K562 (cell line): ENCODE data around the gene TGFBR3L. TPM values are rescaled to one million over a fixed set of nuclear protein-coding genes. Genes with fewer than 3 reads are reported as not detected.

ENCODE experiments used
- ATAC-seq: fragments of 200-7000 bp; cut with Tn5 transposase; 3 replicates; pipeline ENCODE4 v1.9.1; 2020; ENCODE audit warnings: moderate library complexity
- BruUV-seq: library from RNA; stranded (reverse); fragments of 400-500 nt; replicated peaks from 2 replicates; lab custom pipeline; 2021; lab: Mats Ljungman, UMichigan
- CTCF ChIA-PET: fragments of 300-600 bp; formaldehyde crosslinking; extraction: SDS; loops from one replicate; lab custom pipeline; 2021; ENCODE audit warnings: low intra/inter-chr PET ratio; lab: Yijun Ruan, JAX
- POLR2A ChIA-PET: fragments of 300-600, 350-650 bp; sonication (Branson Sonifier 250); formaldehyde crosslinking; extraction: SDS; loops from one replicate; lab custom pipeline; 2021; ENCODE audit warnings: antibody characterized with exemption, inconsistent platforms; lab: Yijun Ruan, JAX
- DNase-seq, 4 experiments: peaks; one replicate each; pipeline versions ENCODE4 v3.0.0 to v3.0.0-alpha.2; 2011 to 2018; ENCODE audit warnings: low spot score in 3 of 4, mixed read lengths in 3 of 4; ENCODE audit errors: extremely low read depth in 1 of 4
- FAIRE-seq: peaks from 2 replicates; lab custom pipeline; 2011; peaks lifted over from hg19 to GRCh38; lab: Jason Lieb, UNC
- H2AFZ ChIP-seq: 2 replicates; pipeline ENCODE4 v1.6.0; 2011; ENCODE audit warnings: low read depth, low read length, control low read depth, inconsistent platforms
- H3K27ac ChIP-seq: fragments of 200-600 bp; 3 replicates; pipeline ENCODE4 v1.8.0; 2011; ENCODE audit warnings: low read depth, mild to moderate bottlenecking, control low read depth, inconsistent platforms, low read length, moderate library complexity, mixed read lengths; ENCODE audit errors: extremely low read depth
- H3K27me3 ChIP-seq, 2 experiments: fragments of 300-600 bp in 1 of 2; 2 replicates in 1 of 2; 3 replicates in 1 of 2; pipeline versions ENCODE4 v1.6.0 to v1.8.0; 2011; ENCODE audit warnings: inconsistent platforms in 2 of 2, low read length in 2 of 2, mild to moderate bottlenecking in 1 of 2, mixed read lengths in 1 of 2, moderate library complexity in 1 of 2; ENCODE audit not compliant: control insufficient read depth in 2 of 2, insufficient read depth in 2 of 2
- H3K36me3 ChIP-seq: fragments of 300-600 bp; 3 replicates; pipeline ENCODE4 v1.8.0; 2011; ENCODE audit warnings: mild to moderate bottlenecking, low read length, inconsistent platforms; ENCODE audit not compliant: control insufficient read depth, insufficient read depth
- H3K4me1 ChIP-seq, 2 experiments: fragments of 200-600 bp in 1 of 2; replicated peaks in 1 of 2; 2 replicates in 1 of 2; 3 replicates in 1 of 2; pipeline versions ENCODE4 v1.5.1 to v1.8.0; 2011; ENCODE audit warnings: inconsistent platforms in 2 of 2, low read length in 2 of 2, mild to moderate bottlenecking in 1 of 2, mixed read lengths in 1 of 2, moderate library complexity in 1 of 2; ENCODE audit not compliant: control insufficient read depth in 2 of 2, insufficient read depth in 2 of 2
- H3K4me2 ChIP-seq: 2 replicates; pipeline ENCODE4 v1.6.1; 2011; ENCODE audit warnings: low read length, control low read depth, inconsistent platforms, mixed read lengths; ENCODE audit not compliant: insufficient read depth
- H3K4me3 ChIP-seq: fragments of 200-600 bp; sonication (generic), shearing (Covaris generic); 2 replicates; pipeline ENCODE4 v1.5.1; 2016; ENCODE audit warnings: control low read depth, inconsistent platforms
- H3K79me2 ChIP-seq: fragments of 200-600 bp; 3 replicates; pipeline ENCODE4 v1.8.0; 2011; ENCODE audit warnings: low read length, inconsistent platforms; ENCODE audit not compliant: control insufficient read depth, insufficient read depth
- H3K9ac ChIP-seq, 2 experiments: 2 replicates each; pipeline versions ENCODE4 v1.6.0 to v1.6.1; 2011; ENCODE audit warnings: low read depth in 2 of 2, low read length in 2 of 2, control low read depth in 1 of 2, inconsistent platforms in 1 of 2, mild to moderate bottlenecking in 1 of 2, mixed read lengths in 1 of 2; ENCODE audit not compliant: insufficient read depth in 1 of 2
- H3K9me1 ChIP-seq: one replicate; pipeline ENCODE4 v1.6.0; 2011; ENCODE audit warnings: inconsistent platforms, mild to moderate bottlenecking, low read length, moderate library complexity; ENCODE audit not compliant: control insufficient read depth, insufficient read depth
- H3K9me3 ChIP-seq: replicated peaks from 2 replicates; pipeline ENCODE4 v1.5.1; 2011; ENCODE audit warnings: low read depth, low read length, inconsistent platforms; ENCODE audit not compliant: control insufficient read depth, insufficient read depth
- H4K20me1 ChIP-seq: replicated peaks from 2 replicates; pipeline ENCODE4 v1.6.1; 2011; ENCODE audit warnings: low read length, inconsistent platforms, mixed read lengths; ENCODE audit not compliant: control insufficient read depth, insufficient read depth
- ARID2 ChIP-seq: fragments of 450-650 bp; IDR thresholded peaks from 2 replicates; pipeline ENCODE4 v1.6.1; 2017; ENCODE audit warnings: antibody characterized with exemption, mild to moderate bottlenecking
- HEY1 ChIP-seq: fragments of 250-450 bp; sonication (Bioruptor Pico); IDR thresholded peaks from 2 replicates; pipeline ENCODE4 v1.5.0; 2020; ENCODE audit warnings: mild to moderate bottlenecking, moderate library complexity, borderline replicate concordance
- POLR2G ChIP-seq: fragments of 200-400 bp; formaldehyde crosslinking; IDR thresholded peaks from 2 replicates; pipeline ENCODE4 v1.6.1; 2017; ENCODE audit warnings: low read depth, mild to moderate bottlenecking, antibody characterized with exemption, low read length, moderate library complexity
- ZNF75A ChIP-seq: fragments of 450-650 bp; formaldehyde crosslinking; IDR thresholded peaks from 2 replicates; pipeline ENCODE4 v1.4.0; 2020; ENCODE audit warnings: mild to moderate bottlenecking
- ZNF830 ChIP-seq: fragments of 250-450 bp; sonication (Bioruptor Pico); IDR thresholded peaks from 2 replicates; pipeline ENCODE4 v1.5.0; 2021; ENCODE audit warnings: mild to moderate bottlenecking
- WGBS: fragments of 100-300 bp; shearing (Covaris generic); methylation state at CpG from one replicate; pipeline ENCODE4 v1.1.6; 2016; ENCODE audit warnings: low coverage, mixed read lengths; ENCODE audit not compliant: insufficient coverage; ENCODE audit errors: missing lambda C conversion rate; 5-methylcytosine and 5-hydroxymethylcytosine counted together
- in situ Hi-C: fragments of 300-500 bp; cut with MboI; formaldehyde crosslinking; loops from 4 replicates; pipeline ENCODE4 v1.15.0; 2018; ENCODE audit warnings: inconsistent platforms, mixed read lengths
- intact Hi-C: fragments of 100-400 bp; cut with micrococcal nuclease; formaldehyde crosslinking; loops from 2 replicates; pipeline ENCODE4 v1.14.2; 2022
- polyA plus RNA-seq, 8 experiments: library from polyadenylated mRNA; depleted of rRNA in 4 of 8; stranded (reverse) in 5 of 8; unstranded in 3 of 8; fragments of >200 nt; fragmentation: Nextera tagmentation in 2 of 8; fragmentation: Illumina TruSeq in 1 of 8; extraction: Ambion mirVana in 2 of 8; extraction: Trizol in 1 of 8; gene quantifications; 2 replicates each; pipeline versions ENCODE4 v1.2.1 to v1.2.3, GENCODE V29; 2011 to 2014; ENCODE audit warnings: inconsistent platforms in 1 of 8, missing spikeins in 1 of 8
- total RNA-seq, 7 experiments: library from RNA; depleted of rRNA in 6 of 7; stranded (reverse); fragments of >200 nt in 6 of 7; fragmentation: Illumina TruSeq in 2 of 7; extraction: Trizol in 2 of 7; gene quantifications; 2 replicates each; pipeline versions ENCODE4 v1.2.1 to v1.2.3, GENCODE V29; 2011 to 2021; ENCODE audit warnings: low replicate concordance in 1 of 7
- TF ChIP-seq, protein P1 (sequence below): sonication (generic); formaldehyde crosslinking; IDR thresholded peaks from 2 replicates; pipeline ENCODE4 v1.8.1; 2023; ENCODE audit warnings: mild to moderate bottlenecking, missing genetic modification reagents
- TF ChIP-seq, protein P2 (sequence below): sonication (generic); formaldehyde crosslinking; IDR thresholded peaks from 2 replicates; pipeline ENCODE4 v1.8.0; 2022; ENCODE audit warnings: mild to moderate bottlenecking, missing genetic modification reagents
- TF ChIP-seq, protein P3 (sequence below), 3 experiments: IDR thresholded peaks in 2 of 3; conservative IDR thresholded peaks in 1 of 3; 2 replicates each; pipeline ENCODE4 v1.5.1; 2011 to 2012; ENCODE audit warnings: low read length in 3 of 3, mild to moderate bottlenecking in 3 of 3, control low read depth in 2 of 3, improper control_type of control experiment in 1 of 3, inconsistent platforms in 1 of 3, low read depth in 1 of 3, mixed read lengths in 1 of 3, moderate library complexity in 1 of 3; ENCODE audit not compliant: insufficient read depth in 2 of 3

TGFBR3L gene
- total and polyA plus RNA-seq, 9 of the 15 experiments (the other 6 are each of a cell fraction or from before 2014, with no cell fraction given), result not detected

DNA sequence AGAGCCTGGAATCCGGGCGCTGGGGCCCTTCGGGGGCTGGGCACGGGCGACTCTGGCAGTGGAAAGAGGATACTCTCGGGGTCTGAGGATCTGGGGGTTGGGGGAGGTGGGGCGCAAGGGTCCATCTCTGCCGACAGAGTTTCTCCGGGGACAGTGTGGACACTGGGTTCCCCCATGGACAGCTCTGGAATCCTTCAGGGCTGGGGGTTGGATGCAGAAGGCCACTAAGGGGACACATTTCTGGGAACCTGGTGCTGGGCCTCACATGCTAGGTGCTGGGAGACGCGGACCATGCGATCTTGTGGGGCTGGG is 2.3 kb downstream of the TGFBR3L start:
- no peak for FAIRE-seq
- no peak for ATAC-seq
- H3K9me3 ChIP-seq, result no peaks in the 10 kb centered on the region
- DNase-seq, result no peak
- no peak overlapping the region for H3K4me2 ChIP-seq
- no peak overlapping the region for H2AFZ ChIP-seq
- intact Hi-C loops (no loop called here), in situ Hi-C loops (no loop called here)
- H3K4me3 ChIP-seq, result no peak overlapping the region
- peaks cover 14% of the 10 kb centered on the region for H3K79me2 ChIP-seq
- H3K36me3 ChIP-seq, result peaks cover 16% of the 10 kb centered on the region; the same call in 1 of the 3 replicates
- CTCF ChIA-PET, result no interaction called here
- TF ChIP-seq POLR2G (peak; percentile 11; the same call in 1 of the 2 replicates), ZNF75A (CRISPR knock-in tag) (no peak)
- TF ChIP-seq, all 486 proteins: peak for 1
- POLR2A ChIA-PET, result interaction anchor here (0.5 kb wide), 1 partner anchor 44 kb away, joined by 3 read pairs; no protein-coding TSS in a partner anchor
- no TSS peak for BruUV-seq
- Histone ChIP-seq H3K9me1 (no peaks in the 10 kb centered on the region), H3K27ac (no peak overlapping the region), H4K20me1 (peaks cover 6% of the 10 kb centered on the region; the same call in 1 of the 2 replicates), H3K27me3 (no peaks in the 10 kb centered on the region), H3K4me1 (peaks cover 9 to 70% of the 10 kb centered on the region in 2 experiments), H3K9ac (no peak overlapping the region)
- 92% methylated on average over 7 of the region's 12 CpGs for WGBS

DNA sequence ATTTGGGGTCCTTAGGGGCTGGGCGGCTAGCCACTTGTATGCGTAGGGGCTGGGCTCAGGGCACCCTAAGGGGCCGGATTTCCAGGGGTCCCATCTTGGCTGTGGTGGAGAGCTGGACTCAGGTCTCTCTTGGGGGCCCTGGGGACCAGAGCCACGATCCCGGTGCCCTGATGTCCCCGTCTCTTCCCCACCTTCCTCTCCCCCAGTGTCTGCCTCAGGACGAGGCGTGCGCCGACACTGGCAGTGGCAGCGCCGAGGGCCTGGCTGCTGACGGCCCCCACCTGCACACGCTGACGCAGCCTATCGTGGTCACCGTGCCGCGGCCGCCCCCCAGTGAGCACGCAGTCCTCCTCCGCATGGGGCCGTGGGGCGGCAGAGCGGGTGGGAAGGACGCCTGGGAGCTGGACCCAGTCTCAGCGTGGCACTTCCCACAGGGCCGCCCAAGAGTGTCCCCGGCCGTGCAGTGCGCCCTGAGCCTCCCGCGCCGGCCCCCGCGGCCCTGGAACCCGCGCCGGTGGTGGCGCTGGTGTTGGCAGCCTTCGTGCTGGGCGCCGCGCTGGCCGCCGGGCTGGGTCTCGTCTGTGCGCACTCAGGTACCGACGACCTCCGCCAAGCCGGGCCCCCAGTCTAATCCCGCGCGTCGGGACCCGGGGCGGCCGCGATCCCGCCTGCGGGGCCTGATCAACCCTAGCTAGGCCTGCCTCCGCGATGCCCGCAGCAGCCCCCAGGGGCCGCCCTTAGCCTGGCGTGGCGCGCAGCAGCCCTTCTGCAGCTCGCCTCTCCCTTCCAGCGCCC is 2.8 kb downstream of the TGFBR3L start:
- Histone ChIP-seq H3K4me3 (no peak overlapping the region), H3K27ac (no peak overlapping the region), H3K9me3 (no peaks in the 10 kb centered on the region), H3K36me3 (peaks cover 17% of the 10 kb centered on the region; the same call in 1 of the 3 replicates), H3K27me3 (no peaks in the 10 kb centered on the region), H3K79me2 (peaks cover 14% of the 10 kb centered on the region), H2AFZ (no peak overlapping the region), H3K4me2 (no peak overlapping the region), H3K9me1 (no peaks in the 10 kb centered on the region), H3K4me1 (peaks cover 9 to 71% of the 10 kb centered on the region in 2 experiments), H3K9ac (no peak overlapping the region), H4K20me1 (peaks cover 9% of the 10 kb centered on the region; the same call in 1 of the 2 replicates)
- CTCF ChIA-PET, result no interaction called here
- BruUV-seq, result no TSS peak
- ATAC-seq, result no peak
- intact Hi-C loops (no loop called here), in situ Hi-C loops (no loop called here)
- POLR2A ChIA-PET, result interaction anchor here (0.5 kb wide), 1 partner anchor 45 kb away, joined by 3 read pairs; no protein-coding TSS in a partner anchor
- no peak for FAIRE-seq
- WGBS, result 86% methylated on average over 13 of the region's 71 CpGs
- DNase-seq, result no peak
- no peak for TF ChIP-seq ARID2
- TF ChIP-seq, protein P1, sequence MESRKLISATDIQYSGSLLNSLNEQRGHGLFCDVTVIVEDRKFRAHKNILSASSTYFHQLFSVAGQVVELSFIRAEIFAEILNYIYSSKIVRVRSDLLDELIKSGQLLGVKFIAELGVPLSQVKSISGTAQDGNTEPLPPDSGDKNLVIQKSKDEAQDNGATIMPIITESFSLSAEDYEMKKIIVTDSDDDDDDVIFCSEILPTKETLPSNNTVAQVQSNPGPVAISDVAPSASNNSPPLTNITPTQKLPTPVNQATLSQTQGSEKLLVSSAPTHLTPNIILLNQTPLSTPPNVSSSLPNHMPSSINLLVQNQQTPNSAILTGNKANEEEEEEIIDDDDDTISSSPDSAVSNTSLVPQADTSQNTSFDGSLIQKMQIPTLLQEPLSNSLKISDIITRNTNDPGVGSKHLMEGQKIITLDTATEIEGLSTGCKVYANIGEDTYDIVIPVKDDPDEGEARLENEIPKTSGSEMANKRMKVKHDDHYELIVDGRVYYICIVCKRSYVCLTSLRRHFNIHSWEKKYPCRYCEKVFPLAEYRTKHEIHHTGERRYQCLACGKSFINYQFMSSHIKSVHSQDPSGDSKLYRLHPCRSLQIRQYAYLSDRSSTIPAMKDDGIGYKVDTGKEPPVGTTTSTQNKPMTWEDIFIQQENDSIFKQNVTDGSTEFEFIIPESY (CRISPR knock-in tag), result peak; percentile 89
- no peak for TF ChIP-seq ZNF830 (CRISPR knock-in tag)
- TF ChIP-seq, protein P2, sequence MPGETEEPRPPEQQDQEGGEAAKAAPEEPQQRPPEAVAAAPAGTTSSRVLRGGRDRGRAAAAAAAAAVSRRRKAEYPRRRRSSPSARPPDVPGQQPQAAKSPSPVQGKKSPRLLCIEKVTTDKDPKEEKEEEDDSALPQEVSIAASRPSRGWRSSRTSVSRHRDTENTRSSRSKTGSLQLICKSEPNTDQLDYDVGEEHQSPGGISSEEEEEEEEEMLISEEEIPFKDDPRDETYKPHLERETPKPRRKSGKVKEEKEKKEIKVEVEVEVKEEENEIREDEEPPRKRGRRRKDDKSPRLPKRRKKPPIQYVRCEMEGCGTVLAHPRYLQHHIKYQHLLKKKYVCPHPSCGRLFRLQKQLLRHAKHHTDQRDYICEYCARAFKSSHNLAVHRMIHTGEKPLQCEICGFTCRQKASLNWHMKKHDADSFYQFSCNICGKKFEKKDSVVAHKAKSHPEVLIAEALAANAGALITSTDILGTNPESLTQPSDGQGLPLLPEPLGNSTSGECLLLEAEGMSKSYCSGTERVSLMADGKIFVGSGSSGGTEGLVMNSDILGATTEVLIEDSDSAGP (CRISPR knock-in tag), result no peak
- TF ChIP-seq, protein P3, sequence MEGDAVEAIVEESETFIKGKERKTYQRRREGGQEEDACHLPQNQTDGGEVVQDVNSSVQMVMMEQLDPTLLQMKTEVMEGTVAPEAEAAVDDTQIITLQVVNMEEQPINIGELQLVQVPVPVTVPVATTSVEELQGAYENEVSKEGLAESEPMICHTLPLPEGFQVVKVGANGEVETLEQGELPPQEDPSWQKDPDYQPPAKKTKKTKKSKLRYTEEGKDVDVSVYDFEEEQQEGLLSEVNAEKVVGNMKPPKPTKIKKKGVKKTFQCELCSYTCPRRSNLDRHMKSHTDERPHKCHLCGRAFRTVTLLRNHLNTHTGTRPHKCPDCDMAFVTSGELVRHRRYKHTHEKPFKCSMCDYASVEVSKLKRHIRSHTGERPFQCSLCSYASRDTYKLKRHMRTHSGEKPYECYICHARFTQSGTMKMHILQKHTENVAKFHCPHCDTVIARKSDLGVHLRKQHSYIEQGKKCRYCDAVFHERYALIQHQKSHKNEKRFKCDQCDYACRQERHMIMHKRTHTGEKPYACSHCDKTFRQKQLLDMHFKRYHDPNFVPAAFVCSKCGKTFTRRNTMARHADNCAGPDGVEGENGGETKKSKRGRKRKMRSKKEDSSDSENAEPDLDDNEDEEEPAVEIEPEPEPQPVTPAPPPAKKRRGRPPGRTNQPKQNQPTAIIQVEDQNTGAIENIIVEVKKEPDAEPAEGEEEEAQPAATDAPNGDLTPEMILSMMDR (IDR thresholded peaks at IDR 0.05 in 2 of 3, conservative IDR thresholded peaks at IDR 0.05 in 1 of 3; ENCODE audit: insufficient read depth in 2 of 3, low read depth in 1 of 3, low read length in 3 of 3), result 0 out of 6 replicates have a peak, but pooled peaks of 1 of the 3 experiments have one; percentile 7
- TF ChIP-seq HEY1 (CRISPR knock-in tag), result no peak
